HepG2 (cell line): Measurements from ENCODE around the gene GTPBP6. TPM values are rescaled to one million over a fixed set of nuclear protein-coding genes. Genes with fewer than 3 reads are reported as not detected.
A peak's percentile ranks its signal among the peaks of the same experiment; 100 is the strongest.

Experiments
- ARNTL ChIP-seq: sonication (generic); formaldehyde crosslinking; IDR thresholded peaks from 2 replicates; pipeline ENCODE4 v1.4.0; 2020; ENCODE audit warnings: mild to moderate bottlenecking, missing genetic modification reagents
- ATF7-NPFF ChIP-seq: sonication (generic); formaldehyde crosslinking; IDR thresholded peaks from 2 replicates; pipeline ENCODE4 v1.8.1; 2023; ENCODE audit warnings: mild to moderate bottlenecking, low read depth, missing genetic modification reagents, moderate library complexity
- GABPB1 ChIP-seq: IDR thresholded peaks from 2 replicates; pipeline ENCODE4 v1.6.1; 2016; ENCODE audit warnings: mild to moderate bottlenecking, missing genetic modification reagents, moderate library complexity, missing compliant biosample characterization
- HES4 ChIP-seq: sonication (generic); formaldehyde crosslinking; IDR thresholded peaks from 2 replicates; pipeline ENCODE4 v1.9.0; 2021; ENCODE audit warnings: mild to moderate bottlenecking, missing genetic modification reagents, borderline replicate concordance
- HNRNPK ChIP-seq: fragments of 200-400 bp; formaldehyde crosslinking; IDR thresholded peaks from 2 replicates; pipeline ENCODE4 v1.6.1; 2018; ENCODE audit warnings: low read length, low read depth, moderate library complexity, mild to moderate bottlenecking; ENCODE audit not compliant: poor library complexity, severe bottlenecking
- HOXA5 ChIP-seq: sonication (generic); formaldehyde crosslinking; IDR thresholded peaks from 2 replicates; pipeline ENCODE4 v1.4.0; 2020; ENCODE audit warnings: missing genetic modification reagents
- KDM5B ChIP-seq: sonication (generic); formaldehyde crosslinking; IDR thresholded peaks from 2 replicates; pipeline ENCODE4 v1.4.0; 2020; ENCODE audit warnings: missing genetic modification reagents, mild to moderate bottlenecking, borderline replicate concordance
- NFIC ChIP-seq: IDR thresholded peaks from 2 replicates; pipeline ENCODE4 v1.6.1; 2012; ENCODE audit warnings: mild to moderate bottlenecking, low read length, inconsistent platforms
- NR1H2 ChIP-seq: sonication (generic); formaldehyde crosslinking; IDR thresholded peaks from 2 replicates; pipeline ENCODE4 v1.8.1; 2022; ENCODE audit warnings: low read depth, missing genetic modification reagents, borderline replicate concordance
- RELA ChIP-seq: sonication (generic); formaldehyde crosslinking; IDR thresholded peaks from 2 replicates; pipeline ENCODE4 v1.4.0; 2020; ENCODE audit warnings: missing genetic modification reagents
- SNAI1 ChIP-seq: sonication (generic); formaldehyde crosslinking; IDR thresholded peaks from 2 replicates; pipeline ENCODE4 v1.5.0; 2020; ENCODE audit warnings: mild to moderate bottlenecking, missing genetic modification reagents, borderline replicate concordance
- TBX3 ChIP-seq: fragments of 450-650 bp; IDR thresholded peaks from 2 replicates; pipeline ENCODE4 v1.6.1; 2017; ENCODE audit warnings: antibody characterized with exemption, mild to moderate bottlenecking, inconsistent platforms, borderline replicate concordance
- ZBTB21 ChIP-seq: sonication (generic); formaldehyde crosslinking; IDR thresholded peaks from 2 replicates; pipeline ENCODE4 v1.4.0; 2020; ENCODE audit warnings: missing genetic modification reagents
- ZNF136 ChIP-seq: sonication (generic); formaldehyde crosslinking; IDR thresholded peaks from 2 replicates; pipeline ENCODE4 v1.8.1; 2022; ENCODE audit warnings: low read depth, mild to moderate bottlenecking, moderate library complexity, missing genetic modification reagents
- ZNF761 ChIP-seq: sonication (generic); formaldehyde crosslinking; conservative IDR thresholded peaks from 2 replicates; pipeline ENCODE4 v1.4.0; 2020; ENCODE audit warnings: mild to moderate bottlenecking, missing genetic modification reagents
- ZNF766 ChIP-seq: sonication (generic); formaldehyde crosslinking; IDR thresholded peaks from 2 replicates; pipeline ENCODE4 v1.5.0; 2020; ENCODE audit warnings: missing genetic modification reagents, borderline replicate concordance
- ZNF776 ChIP-seq: sonication (generic); formaldehyde crosslinking; IDR thresholded peaks from 2 replicates; pipeline ENCODE4 v1.4.0; 2020; ENCODE audit warnings: mild to moderate bottlenecking, missing genetic modification reagents
- ZNF790 ChIP-seq: sonication (generic); formaldehyde crosslinking; IDR thresholded peaks from 2 replicates; pipeline ENCODE4 v1.8.0; 2022; ENCODE audit warnings: missing genetic modification reagents, mild to moderate bottlenecking, borderline replicate concordance
- ZSCAN21 ChIP-seq: sonication (generic); formaldehyde crosslinking; IDR thresholded peaks from 2 replicates; pipeline ENCODE4 v1.8.0; 2022; ENCODE audit warnings: mild to moderate bottlenecking, missing genetic modification reagents, moderate library complexity, borderline replicate concordance
- polyA plus RNA-seq, 8 experiments: library from polyadenylated mRNA; depleted of rRNA in 3 of 8; stranded (reverse) in 7 of 8; unstranded in 1 of 8; fragments of >200 nt; fragmentation: Illumina TruSeq in 4 of 8; extraction: Trizol in 4 of 8; gene quantifications; 2 replicates each; pipeline versions ENCODE4 v1.2.1 to v1.2.3, GENCODE V29; 2011 to 2016; ENCODE audit warnings: low read depth in 4 of 8, missing spikeins in 1 of 8, mixed read lengths in 1 of 8; ENCODE audit not compliant: insufficient read depth in 1 of 8
- total RNA-seq, 5 experiments: library from RNA; depleted of rRNA; stranded (reverse); fragments of >200 nt; fragmentation: Illumina TruSeq; extraction: Trizol; gene quantifications; 2 replicates each; pipeline ENCODE4 v1.2.3, GENCODE V29; 2016; ENCODE audit warnings: low read depth in 1 of 5
- TF ChIP-seq, protein P1 (sequence below): sonication (generic); formaldehyde crosslinking; IDR thresholded peaks from 2 replicates; pipeline ENCODE4 v1.5.0; 2020; ENCODE audit warnings: missing genetic modification reagents
- TF ChIP-seq, protein P2 (sequence below): sonication (generic); formaldehyde crosslinking; IDR thresholded peaks from 2 replicates; pipeline ENCODE4 v1.5.0; 2020; ENCODE audit warnings: mild to moderate bottlenecking, missing genetic modification reagents
- TF ChIP-seq, protein P3 (sequence below): IDR thresholded peaks from 2 replicates; pipeline ENCODE4 v1.6.1; 2016; ENCODE audit warnings: control low read depth

The GTPBP6 gene
- total and polyA plus RNA-seq, 2 of the 13 experiments (the other 11 are each of a cell fraction or from before 2014, with no cell fraction given) = 20.2 to 39.6 TPM

DNA sequence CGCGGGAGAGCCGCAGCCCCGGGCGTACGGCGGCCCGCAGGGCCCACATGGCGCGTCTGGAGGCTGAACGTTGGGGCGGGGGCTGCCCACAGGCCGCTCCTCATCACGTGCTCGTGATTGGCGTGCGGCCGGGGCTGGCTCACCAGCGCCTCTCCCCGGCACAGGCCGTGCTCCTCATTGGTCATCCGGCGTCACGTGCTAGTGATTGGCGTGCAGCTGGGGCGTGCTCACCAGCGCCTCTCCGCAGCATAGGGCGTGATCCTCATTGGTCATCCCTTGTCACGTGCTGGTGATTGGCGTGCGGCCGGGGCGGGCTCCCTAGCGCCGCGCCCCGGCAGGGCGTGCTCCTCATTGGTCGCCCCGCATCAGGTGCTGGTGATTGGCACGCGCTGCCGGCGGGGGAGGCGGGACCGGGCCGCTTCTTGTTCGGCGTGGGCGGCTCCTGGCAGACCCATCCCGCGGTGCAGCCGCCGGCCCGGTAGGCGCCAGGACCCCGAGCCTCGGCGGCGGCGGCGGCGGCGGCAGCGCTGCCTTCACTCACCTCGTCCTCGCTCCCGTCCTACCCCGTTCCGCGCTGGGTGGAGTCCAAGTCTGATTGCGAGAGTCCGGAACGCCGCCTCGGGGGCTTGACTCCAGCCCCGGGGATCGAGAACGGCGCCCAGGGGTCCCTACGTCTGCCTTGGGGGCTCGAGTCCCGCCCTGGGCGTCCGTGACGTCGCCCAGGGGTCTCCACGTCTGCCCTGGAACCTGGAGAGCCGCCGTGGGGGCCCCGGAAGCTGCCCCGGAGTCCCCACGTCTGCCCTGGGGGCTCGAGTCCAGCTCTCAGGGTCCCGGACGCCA, at the start of gene GTPBP6 (continued):
- TF ChIP-seq, protein P1, sequence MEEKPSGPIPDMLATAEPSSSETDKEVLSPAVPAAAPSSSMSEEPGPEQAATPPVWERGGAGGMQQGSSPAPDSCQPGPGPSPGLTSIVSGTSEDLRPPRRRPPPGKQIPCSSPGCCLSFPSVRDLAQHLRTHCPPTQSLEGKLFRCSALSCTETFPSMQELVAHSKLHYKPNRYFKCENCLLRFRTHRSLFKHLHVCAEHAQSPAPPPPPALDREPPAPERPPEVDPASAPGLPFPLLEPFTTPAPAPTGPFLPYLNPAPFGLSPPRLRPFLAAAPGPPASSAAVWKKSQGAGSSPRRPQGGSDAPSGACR (CRISPR knock-in tag) = 0 out of 2 replicates have a peak, but pooled peaks have one; percentile 27
- TF ChIP-seq ARNTL = 0 out of 2 replicates have a peak, but pooled peaks have one; percentile 17
- TF ChIP-seq, protein P2, sequence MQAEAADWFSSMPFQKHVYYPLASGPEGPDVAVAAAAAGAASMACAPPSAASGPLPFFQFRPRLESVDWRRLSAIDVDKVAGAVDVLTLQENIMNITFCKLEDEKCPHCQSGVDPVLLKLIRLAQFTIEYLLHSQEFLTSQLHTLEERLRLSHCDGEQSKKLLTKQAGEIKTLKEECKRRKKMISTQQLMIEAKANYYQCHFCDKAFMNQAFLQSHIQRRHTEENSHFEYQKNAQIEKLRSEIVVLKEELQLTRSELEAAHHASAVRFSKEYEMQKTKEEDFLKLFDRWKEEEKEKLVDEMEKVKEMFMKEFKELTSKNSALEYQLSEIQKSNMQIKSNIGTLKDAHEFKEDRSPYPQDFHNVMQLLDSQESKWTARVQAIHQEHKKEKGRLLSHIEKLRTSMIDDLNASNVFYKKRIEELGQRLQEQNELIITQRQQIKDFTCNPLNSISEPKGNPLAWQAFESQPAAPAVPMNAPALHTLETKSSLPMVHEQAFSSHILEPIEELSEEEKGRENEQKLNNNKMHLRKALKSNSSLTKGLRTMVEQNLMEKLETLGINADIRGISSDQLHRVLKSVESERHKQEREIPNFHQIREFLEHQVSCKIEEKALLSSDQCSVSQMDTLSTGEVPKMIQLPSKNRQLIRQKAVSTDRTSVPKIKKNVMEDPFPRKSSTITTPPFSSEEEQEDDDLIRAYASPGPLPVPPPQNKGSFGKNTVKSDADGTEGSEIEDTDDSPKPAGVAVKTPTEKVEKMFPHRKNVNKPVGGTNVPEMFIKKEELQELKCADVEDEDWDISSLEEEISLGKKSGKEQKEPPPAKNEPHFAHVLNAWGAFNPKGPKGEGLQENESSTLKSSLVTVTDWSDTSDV (CRISPR knock-in tag) = 0 out of 2 replicates have a peak, but pooled peaks have one; percentile 14
- 0 out of 2 replicates have a peak, but pooled peaks have one; percentile 54 for TF ChIP-seq RELA (CRISPR knock-in tag)
- peak; percentile 90; the same call in 1 of the 2 replicates for TF ChIP-seq ZNF790
- TF ChIP-seq HNRNPK = peak; percentile 35
- no peak for TF ChIP-seq NFIC
- 0 out of 2 replicates have a peak, but pooled peaks have one; percentile 63 for TF ChIP-seq ZNF136 (CRISPR knock-in tag)
- TF ChIP-seq ZNF766 = 0 out of 2 replicates have a peak, but pooled peaks have one; percentile 47
- no peak for TF ChIP-seq ZBTB21 (CRISPR knock-in tag)
- TF ChIP-seq, protein P3, sequence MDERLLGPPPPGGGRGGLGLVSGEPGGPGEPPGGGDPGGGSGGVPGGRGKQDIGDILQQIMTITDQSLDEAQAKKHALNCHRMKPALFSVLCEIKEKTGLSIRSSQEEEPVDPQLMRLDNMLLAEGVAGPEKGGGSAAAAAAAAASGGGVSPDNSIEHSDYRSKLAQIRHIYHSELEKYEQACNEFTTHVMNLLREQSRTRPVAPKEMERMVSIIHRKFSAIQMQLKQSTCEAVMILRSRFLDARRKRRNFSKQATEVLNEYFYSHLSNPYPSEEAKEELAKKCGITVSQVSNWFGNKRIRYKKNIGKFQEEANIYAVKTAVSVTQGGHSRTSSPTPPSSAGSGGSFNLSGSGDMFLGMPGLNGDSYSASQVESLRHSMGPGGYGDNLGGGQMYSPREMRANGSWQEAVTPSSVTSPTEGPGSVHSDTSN (CRISPR knock-in tag) = peak; percentile 98
- peak; percentile 80; the same call in 1 of the 2 replicates for TF ChIP-seq ATF7-NPFF (CRISPR knock-in tag)
- 0 out of 2 replicates have a peak, but pooled peaks have one; percentile 67 for TF ChIP-seq ZSCAN21 (CRISPR knock-in tag)
- TF ChIP-seq HOXA5 = peak; percentile 56; the same call in 1 of the 2 replicates
- peak; percentile 93 for TF ChIP-seq TBX3
- TF ChIP-seq SNAI1 (CRISPR knock-in tag) = no peak
- TF ChIP-seq ZNF776 (CRISPR knock-in tag) = peak; percentile 19; the same call in 1 of the 2 replicates
- TF ChIP-seq ZNF761 (CRISPR knock-in tag) = no peak
- TF ChIP-seq GABPB1 (CRISPR knock-in tag) = peak; percentile 80; the same call in 1 of the 2 replicates
- TF ChIP-seq NR1H2 = no peak
- TF ChIP-seq KDM5B = peak; percentile 42; the same call in 1 of the 2 replicates
- 0 out of 2 replicates have a peak, but pooled peaks have one; percentile 51 for TF ChIP-seq HES4 (CRISPR knock-in tag)
